Measurements from ENCODE around the gene PUS7L.
"Not testable (repeated sequence)": the region's sequence is repeated elsewhere in the genome, so short reads cannot be mapped to it uniquely, and the experiment has no call there.

The PUS7L gene, protein sequence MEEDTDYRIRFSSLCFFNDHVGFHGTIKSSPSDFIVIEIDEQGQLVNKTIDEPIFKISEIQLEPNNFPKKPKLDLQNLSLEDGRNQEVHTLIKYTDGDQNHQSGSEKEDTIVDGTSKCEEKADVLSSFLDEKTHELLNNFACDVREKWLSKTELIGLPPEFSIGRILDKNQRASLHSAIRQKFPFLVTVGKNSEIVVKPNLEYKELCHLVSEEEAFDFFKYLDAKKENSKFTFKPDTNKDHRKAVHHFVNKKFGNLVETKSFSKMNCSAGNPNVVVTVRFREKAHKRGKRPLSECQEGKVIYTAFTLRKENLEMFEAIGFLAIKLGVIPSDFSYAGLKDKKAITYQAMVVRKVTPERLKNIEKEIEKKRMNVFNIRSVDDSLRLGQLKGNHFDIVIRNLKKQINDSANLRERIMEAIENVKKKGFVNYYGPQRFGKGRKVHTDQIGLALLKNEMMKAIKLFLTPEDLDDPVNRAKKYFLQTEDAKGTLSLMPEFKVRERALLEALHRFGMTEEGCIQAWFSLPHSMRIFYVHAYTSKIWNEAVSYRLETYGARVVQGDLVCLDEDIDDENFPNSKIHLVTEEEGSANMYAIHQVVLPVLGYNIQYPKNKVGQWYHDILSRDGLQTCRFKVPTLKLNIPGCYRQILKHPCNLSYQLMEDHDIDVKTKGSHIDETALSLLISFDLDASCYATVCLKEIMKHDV

DNA sequence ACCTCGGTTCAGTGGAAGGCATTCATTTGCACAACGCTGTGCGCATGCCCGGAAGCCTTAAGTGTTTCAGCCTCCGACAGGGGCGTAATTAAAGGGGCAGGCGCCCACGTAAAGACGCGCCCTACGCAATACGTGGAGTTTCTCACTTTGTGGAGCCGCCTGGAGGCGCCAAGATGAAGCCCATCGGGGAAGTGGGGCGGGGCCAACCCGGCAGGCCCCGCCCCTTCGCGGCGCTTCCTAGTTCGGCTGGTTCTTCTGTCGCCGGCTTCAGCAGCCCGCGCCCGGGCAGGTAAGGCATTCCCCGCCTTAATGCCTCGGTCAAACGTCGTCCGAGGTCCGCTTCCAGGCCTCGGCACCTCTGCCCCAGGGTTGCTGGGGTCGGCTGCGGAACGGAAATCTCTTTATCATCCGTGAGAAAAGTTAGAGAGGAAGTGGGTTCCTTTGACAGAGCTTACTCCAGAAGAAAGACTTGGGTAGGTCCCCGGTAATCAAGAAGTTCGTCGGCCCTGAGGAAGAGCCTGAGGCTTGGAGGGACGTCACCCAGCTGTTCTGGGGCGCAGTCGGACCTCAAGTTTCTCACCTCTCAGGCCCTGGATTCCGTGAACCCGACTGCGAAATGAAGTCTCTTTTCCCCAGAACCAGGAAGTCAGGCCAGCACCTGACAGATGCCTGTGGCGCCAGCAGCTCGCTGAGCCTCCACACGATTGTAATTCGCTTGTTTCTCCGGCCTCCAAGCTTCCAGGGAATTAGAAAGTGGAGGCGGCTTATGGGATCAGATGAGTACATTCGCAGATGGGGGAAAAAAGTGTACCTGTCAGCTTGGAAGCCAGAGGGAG, at the start of gene PUS7L, which contains the start of gene IRAK4:
Gene PUS7L (minus strand): TSS at position 63 of the 836 bp plus-strand sequence. CDS start 3,545 bp downstream, outside the sequence.
Gene IRAK4 (plus strand): TSS at position 224 of the 836 bp plus-strand sequence. CDS start 9,161 bp downstream, outside the sequence.
- peak; percentile 73 for DNase-seq (ENCODE audit: low read depth)

DNA sequence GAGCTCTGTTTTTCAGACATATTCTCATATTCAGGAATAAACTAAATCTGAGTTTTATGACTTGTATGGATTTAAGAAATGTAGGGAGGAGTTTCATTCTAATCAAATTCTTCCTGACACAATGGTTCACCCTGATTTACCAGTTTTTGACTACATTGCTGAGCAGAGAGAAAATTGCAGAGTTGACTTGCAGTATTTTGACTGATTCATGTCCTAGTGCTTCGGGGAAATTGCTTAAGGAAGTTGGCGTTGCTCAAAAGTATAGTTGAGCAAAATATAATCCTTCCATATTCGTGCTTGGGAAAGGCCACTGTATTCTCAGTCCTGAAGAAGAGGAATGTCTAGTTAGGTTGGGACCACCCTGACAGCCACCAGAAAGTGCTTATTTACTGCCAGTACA, 48.8 kb upstream of the PUS7L start:
- DNase-seq (ENCODE audit: low read depth), result no peak

DNA sequence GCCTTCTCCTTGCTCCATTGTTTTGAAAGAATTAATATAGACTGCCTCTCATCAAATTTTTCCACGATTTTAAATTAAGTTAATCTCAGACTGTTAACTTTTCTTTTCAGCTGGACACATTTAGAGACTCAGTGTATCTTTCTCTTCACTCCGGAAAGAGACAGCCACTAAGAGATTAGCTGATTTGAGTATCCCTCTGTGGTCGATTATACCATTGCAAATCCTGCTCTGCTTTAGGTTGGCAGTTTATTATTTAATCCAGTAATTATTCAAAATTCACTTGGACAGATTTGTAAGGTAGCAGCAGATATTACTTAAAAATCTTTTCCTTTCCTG, 48.1 kb upstream of the PUS7L start:
- DNase-seq (ENCODE audit: low read depth), result no peak

DNA sequence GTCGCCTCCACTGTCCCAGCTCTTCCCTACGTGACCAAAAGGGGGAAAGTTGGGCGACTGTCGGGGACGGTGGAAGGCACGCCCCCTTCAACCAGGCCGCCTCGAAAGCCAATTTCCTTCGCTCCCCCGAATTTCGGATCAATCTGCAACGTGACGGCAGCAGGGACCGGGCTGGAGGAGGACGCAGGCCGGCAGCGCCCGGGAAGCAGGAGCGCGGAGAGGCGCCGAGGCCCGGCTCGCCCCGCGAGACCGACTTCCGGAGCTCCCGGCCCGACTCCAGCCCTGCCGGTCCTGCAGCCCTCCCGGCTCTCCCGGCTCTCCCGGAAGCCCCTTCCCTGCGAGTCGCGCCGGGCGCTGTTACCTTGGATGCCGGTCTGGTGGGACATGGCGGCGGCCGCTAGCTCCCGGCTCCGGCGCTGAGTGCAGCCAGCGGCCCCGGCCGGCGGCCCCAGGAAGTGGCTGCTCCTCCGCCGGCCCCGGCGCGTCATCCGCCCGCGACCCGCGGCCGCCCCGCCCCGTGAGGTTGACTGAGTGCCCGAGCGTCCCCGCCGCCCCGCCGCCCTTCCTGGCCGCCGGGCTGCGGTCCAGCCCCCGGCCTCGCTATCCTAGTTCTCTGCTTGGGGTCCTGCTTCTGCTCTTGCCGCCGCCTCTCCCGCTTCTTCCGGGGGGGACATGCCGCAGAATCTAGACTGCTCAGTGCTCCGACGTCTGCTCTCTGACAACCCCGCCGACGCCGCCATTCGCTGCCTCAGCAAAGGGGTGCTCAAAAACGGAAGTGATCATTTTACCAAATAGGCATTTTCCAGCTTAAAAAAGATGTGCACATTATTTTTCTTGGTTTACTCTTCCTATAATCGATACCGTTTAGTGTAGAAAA, 47.5 kb upstream of the PUS7L start, which contains the start of gene TWF1:
Gene TWF1 (minus strand): TSS at position 458 of the 877 bp plus-strand sequence. CDS start 72 bp downstream, at position 386.
- DNase-seq (ENCODE audit: low read depth), result no peak

DNA sequence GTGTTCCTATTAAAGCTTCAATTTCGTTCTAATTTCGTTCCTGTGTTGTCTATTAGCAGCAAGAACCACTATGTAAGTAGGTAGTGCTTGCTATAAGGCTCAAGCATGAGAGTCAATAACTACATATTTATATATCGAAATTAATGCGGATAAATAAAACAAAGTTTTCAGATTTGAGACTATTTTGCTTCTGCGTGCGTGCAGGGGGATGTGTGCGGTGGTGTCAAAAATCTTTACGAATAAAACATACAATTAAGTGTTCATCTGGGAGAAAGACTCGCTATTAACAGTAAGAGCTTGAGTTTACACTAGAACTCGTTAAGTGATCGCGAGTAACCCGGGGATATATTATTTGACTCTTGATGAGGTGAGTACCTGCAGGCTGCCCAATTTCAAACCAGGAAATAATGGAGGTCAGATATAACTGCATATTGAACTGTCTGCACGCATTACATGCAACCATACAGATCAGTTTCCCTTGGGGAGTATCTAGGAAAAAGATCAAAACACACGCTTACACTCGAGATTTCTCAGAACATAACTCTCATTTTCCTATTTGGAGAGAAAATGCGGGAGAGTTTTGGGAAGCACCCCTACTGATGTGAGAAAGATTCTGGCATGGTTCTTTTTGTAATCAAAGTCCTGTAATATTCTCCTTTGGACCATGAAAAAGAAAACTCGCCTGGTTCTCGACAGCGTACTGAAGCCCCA, 46.7 kb upstream of the PUS7L start:
- DNase-seq (ENCODE audit: low read depth), result no peak

DNA sequence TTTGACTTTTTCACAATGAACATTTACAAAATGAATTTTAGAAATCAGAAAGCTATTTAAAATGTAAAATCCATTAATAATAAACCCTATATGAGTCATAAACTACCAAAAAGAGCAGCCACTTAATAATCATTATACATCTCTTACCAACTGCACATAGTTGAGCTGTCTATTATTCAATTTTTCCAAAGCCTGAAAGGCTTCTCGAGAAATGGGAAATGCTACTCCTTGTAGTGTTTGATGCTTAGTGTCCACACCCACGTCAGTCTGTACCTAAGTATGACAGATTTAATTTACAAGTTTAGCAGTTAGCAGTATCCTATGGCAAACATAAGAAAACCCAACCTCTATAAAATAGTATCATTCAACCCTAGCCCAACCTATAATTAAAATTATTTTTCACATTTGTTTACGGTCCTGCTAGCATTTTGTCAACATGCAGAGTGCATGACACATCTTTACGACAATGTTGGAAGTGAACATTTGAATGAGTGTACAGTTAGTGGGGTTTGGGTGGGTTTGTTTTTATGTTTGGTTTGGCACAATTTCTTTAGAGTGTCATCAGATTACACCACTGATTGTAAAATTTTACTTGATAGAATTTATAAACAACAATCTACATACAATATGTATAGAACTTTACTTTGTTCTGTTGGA, 39.1 kb upstream of the PUS7L start:
- DNase-seq (ENCODE audit: low read depth), result no peak

DNA sequence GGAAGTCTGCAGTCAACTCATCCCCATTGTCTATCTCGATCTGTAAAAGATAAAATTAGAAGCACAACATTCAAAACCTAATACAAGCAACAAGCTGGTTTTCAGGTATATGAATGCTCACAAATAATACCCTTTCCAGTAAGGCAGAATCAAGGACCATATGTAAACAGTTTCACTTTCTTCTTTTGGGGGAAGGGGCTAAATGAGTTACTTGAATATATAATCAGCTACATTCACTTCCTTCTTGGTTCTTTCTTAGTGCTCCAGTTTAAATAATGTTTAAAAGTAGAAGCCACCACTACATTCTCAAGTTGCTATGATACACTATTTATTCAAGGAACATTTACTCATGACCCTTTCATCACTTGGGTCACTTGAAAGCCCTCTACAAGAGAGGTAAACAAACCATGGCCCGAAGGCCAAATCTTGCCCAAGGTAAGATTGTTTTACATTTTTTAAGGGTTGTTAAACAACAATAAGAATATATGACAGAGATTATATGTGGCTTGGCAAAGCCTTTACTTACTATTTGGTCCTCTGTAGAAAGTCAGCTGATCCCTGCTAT, 37.2 kb upstream of the PUS7L start:
- no peak for DNase-seq (ENCODE audit: low read depth)

DNA sequence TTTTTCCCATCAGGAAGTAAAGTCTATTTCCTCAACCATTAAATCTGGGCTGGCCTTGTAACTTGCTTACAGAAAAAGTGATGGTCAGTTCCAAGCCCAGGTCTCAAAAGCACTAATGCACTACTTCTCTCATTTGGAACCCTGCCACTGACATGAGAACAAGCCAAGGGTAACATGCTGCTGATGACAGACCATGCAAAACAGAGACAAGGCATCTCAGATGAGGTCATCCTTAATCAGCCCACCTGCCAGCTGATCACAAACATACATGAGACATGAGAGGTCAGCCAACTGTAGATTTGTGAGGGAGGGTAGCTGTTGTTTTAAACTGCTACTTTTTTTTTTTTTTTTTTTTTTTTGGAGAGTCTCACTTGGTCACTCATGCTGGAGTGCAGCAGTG, 31.4 kb upstream of the PUS7L start:
- DNase-seq (ENCODE audit: low read depth), result no peak

DNA sequence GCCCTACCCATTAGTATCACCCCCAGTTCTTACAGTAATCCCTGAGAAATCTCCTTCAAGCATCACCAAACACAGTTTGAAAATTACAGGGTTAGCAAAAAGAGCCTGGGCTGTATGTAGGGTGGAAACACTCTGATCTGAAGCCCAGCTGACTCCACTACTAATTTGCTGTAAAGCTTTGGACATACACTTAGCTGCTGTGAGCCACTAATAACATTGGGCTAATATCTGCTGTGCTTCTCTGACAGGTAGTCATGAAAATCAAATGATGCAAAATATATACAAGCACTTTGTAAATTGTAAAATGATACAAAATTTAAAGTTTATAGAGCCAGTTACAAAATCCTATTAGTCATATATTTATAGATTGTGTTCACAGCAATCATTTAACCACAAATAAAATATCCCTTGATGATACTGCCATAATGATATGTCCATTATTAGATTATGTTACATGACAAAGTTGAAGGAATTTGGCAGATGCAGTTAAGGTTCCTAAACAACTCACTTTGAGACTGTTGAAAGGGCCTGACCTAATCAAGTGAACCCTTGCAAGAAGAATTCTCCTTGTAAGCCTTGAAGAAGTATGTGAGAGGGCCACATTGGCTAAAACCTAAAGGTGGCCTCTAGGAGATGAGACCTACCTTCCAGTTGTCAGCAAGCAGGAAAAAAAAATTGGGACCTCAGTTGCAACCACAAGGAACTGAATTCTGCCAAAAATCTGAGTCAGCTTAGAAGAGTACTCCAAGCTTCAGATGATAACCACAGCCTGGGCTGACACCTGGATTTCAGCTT, 28.5 kb upstream of the PUS7L start:
- no peak for DNase-seq (ENCODE audit: low read depth)

DNA sequence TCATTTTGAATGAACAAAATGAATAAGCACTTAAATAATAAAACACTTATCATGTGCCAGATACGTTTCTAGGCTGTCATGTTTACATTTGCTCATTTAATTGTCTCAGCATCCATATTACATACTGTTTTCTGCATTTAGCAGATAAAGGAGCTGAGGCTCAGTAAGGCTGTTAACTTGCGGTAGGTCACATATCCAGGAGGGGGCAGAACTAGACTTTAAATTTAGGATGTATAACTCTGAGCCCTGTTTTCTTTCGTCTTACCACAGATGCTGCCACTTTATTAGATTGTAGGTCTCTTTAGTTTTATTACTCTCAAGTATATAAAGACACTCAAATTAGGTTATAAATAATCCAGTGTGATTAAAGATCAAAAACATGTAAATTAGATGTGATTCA, 17.9 kb upstream of the PUS7L start:
- no peak for DNase-seq (ENCODE audit: low read depth)

DNA sequence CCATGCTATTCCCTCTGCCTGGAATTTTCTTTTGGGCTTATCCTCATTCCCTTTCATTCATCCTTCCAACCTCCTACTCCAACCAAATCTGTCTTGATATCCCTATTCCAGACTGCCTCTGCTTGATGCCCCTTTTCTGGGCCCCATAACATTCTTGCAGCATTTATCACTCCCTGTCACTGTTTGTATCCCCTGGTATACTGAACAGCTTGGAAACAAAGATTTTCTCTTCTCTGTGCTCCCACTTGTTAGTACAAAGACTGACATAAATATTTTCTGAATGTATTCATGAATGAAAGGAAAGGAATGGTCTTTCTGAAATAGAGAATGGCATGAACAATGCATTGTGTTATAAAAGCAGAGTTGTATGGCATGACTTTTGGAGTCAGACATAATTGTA, 7.7 kb upstream of the PUS7L start:
- no peak for DNase-seq (ENCODE audit: low read depth)

DNA sequence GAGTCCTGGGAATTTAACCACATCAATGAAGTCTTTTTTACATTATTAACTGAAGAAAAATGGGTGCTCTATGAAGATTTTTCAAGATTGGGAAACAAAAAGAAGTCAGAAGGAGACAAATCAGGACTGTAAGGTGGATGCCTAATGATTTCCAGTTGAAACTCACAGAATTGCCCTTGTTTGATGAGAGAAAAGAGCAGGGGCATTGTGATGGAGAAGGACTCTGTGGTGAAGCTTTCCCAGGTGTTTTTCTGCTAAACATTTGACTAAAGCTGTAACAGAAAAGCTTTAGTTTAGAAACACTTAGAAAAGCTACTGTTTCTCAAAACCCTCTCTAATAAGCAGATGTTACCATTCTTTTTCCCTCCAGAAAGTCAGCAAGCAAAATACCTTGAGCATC, 5.9 kb upstream of the PUS7L start:
- no peak for DNase-seq (ENCODE audit: low read depth)

DNA sequence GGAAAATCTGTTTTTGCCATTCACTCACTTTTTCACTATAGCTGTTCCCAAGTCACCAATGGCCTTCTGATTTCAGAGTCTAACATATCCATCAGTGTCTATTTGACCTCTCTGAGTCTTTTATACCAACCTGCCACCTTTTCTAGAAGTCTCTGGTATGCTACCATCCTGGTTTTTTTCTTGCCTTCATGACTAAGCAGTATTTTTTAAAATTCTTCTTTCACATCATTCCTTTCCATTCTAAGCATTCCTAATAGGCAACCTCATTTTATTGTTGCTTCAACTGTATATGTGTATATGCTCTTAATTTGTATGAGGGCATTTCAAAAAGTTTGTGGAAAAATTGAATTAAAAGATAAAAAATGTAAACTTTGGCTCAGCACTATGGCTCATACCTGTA, 5.2 kb upstream of the PUS7L start:
- DNase-seq (ENCODE audit: low read depth), result no peak

DNA sequence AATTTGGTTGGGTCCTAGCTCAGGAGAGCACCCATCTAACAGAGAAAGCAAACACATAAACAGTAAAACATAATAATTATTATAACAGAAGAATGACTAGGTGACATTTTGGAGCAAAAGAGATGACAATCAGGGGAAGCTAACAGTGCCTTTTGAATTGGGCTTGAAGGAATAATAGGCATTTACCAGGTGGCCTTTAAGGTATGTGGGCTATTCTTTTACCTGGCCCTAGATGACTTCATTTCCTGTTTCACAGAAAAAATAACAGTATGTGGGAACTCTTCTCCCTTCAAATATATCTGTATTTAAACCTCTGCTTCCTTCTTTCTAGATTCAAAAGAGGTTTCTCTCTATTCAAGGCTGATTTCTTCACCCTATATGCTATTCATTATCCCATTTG, 4.0 kb upstream of the PUS7L start:
- no peak for DNase-seq (ENCODE audit: low read depth)

DNA sequence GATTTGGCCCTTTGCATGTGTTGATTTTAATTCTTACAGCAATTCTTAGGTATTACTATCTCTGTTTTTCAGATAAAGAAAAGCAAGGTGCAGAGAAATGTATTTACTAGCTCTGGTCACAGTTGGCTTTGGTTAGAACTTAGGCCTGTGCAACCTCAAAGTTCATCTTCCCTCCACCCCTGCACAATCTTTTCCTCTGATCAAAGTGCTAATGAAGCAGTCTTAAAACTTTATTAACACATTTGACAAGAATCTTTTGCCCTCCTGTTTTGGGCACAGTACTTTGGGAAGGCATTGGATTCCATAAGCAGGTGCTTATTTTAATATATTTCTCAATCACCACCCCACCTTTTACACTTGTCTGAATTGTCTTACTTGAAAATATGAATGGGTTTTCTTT, 2.9 kb upstream of the PUS7L start:
- DNase-seq (ENCODE audit: low read depth), result no peak

DNA sequence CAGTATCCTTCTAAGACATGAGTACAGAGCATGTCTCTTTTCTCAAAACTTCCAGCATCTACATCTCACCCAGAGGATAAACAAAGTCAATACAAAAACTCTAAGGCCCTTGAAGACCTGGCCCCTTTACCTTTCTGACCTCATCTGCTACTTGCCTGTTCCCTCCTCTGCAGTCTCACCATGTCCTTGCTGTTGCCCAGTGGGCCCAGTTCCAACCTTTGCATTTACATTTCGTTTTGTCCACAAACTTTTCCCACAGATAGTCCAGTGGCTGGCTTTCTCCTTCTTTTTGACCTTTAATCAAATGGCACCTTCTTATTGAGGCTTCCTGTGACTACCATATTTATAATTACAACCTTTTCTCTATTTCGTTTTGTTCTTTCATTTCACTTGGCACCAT, 1.8 kb upstream of the PUS7L start:
- DNase-seq (ENCODE audit: low read depth), result no peak

DNA sequence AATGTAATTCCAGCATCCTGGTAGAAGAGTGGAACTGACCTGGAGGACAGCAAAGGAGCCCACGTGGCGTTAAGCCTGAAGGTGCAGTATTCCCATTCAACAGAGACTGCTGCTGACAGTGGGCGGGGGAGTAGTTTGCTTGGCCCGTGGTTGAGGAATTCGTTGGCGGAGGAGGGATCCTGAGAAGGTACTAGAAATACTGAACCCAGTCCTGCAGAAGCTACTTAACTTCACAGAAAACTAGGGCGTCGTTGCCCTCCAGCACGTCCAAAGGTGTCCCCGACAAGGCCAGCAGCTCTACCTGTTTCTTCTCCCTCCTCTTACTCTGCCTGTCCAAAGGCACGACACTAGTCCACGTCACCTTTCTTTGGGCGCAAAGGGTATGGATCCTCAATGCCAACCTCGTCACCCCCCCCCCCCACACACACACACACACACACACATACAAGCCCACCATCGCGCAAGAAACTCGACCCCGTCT, 303 bp downstream of the PUS7L start:
- no peak for DNase-seq (ENCODE audit: low read depth)

DNA sequence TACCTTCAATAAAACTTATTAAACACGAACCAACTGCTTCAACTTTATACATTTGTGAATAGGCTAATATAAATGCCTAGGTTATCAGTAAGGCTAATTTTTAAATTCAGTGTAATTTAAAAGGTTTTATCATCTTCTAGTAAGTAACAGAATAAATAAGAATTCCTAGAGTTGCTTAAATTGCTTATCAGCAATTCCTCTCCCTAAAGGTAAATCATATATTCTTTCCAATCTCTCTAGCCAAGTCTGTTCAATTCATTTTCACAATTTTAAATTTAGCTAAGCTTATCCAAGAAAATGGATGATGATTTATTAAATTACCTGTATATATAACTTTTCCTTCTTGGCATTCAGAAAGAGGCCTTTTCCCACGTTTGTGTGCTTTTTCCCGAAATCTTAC, 4.6 kb downstream of the PUS7L start:
- no peak for DNase-seq (ENCODE audit: low read depth)

DNA sequence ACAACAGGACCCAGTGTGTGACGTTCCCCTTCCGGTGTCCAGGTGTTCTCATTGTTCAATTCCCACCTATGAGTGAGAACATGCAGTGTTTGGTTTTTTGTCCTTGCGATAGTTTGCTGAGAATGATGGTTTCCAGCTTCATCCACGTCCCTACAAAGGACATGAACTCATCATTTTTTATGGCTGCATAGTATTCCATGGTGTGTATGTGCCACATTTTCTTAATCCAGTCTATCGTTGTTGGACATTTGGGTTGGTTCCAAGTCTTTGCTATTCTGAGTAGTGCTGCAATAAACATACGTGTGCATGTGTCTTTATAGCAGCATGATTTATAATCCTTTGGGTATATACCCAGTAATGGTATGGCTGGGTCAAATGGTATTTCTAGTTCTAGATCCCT, 7.2 kb downstream of the PUS7L start:
- DNase-seq (ENCODE audit: low read depth), result not testable (repeated sequence)

Measured in GM04503 (cell line).